GM21447 (cell line): ENCODE measurements around the gene TAS2R41.

Source experiments
- ATAC-seq: cut with Tn5 transposase; IDR thresholded peaks from one replicate; pipeline ENCODE4 v1.9.1; 2021; ENCODE audit not compliant: unreplicated experiment

The TAS2R41 gene

DNA sequence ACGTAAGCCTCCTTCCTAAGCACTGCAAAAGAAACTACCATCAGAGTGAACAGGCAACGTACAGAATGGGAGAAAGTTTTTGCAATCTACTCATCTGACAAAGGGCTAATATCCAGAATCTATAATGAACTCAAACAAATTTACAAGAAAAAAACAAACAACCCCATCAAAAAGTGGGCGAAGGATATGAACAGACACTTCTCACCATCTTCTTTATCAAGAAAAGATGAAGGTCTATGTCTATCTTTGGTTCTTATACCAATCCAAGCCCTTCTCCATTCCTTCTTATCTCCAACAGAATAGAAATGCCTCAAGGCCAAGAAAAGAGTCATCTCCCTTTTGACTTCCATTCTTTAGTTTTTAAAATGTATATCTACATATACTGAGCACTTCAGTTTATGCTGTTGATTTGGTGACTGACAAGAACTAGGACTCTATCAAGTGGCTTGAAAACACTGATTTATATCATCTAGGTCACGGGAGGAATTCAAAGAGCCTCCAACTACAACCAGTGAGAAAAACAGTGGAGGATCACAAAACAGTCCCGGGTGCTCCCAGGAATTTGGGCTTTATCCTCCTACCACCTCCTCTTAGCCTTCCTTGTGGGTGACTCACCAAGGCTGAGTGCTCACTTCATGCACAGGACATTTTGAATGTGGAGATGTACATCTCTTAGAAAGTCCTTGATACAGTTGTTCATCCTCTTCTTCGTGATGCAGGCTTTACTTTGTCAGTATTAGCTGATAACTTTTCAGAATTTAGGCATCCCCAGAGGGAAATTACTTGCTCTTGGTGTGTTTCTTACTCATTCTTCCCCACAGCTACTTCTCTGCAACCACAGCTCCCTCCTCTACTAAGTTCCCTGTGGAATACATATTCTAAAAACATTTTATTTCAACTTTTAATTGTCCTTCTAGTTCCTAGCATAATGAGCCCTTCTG is 15.4 kb downstream of the TAS2R41 start:
- no peak for ATAC-seq

DNA sequence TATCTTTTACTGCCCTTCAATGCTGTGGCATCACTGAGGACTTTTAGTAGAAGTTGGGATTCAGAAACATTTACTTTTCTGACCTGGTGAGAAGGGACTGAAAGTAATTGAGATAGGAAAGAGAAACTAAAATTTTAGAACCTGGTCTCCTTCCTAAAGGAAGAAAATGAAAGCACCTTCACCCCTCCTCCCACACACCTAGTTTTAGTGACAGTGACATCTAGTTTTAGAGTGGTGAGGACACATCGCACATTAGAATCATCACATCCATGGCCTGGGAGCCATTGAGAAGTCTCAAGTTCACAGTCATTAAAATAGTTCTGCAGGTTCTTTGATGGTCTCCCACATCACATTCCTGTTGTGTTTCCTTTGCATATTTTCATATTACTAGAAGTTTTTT is 16.1 kb downstream of the TAS2R41 start:
- ATAC-seq: no peak

DNA sequence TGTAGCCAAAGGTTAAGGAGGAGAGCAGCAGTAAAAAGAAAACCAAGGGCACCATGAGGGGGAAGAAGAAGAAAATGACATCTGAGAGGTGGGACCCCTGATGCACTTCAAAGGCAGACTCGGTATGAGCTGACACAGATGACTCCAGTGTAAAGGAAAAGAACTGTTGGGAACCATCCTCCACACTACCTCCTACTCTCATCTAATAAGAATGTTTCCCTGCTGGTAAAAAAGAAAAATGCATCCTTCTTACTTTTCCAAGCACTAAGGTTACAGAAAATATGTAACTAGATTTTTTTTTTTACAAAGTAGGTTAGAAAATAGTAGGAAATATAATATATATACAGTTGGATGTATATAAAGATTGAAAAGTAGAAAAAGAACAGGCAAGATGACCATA is 16.9 kb downstream of the TAS2R41 start:
- no peak for ATAC-seq

DNA sequence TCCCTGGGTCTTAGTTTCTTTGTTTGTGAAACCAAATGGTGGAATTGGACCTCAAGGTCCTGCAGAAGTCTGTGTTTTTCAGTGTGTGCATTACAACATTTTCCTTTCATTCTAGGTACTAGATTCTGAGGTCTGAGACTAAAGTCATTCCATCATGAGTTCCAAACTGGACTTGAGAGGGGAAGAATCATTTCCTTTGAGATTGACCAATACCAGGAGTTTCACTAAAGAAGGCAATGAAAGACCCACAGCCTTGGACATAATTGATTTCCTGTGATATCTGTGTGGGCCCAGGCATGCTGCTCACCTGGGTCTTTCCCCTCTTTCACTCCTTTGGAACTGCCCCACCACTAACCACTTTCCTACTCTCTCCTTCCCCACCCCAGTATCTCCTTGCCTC is 18.2 kb downstream of the TAS2R41 start:
- ATAC-seq: no peak

DNA sequence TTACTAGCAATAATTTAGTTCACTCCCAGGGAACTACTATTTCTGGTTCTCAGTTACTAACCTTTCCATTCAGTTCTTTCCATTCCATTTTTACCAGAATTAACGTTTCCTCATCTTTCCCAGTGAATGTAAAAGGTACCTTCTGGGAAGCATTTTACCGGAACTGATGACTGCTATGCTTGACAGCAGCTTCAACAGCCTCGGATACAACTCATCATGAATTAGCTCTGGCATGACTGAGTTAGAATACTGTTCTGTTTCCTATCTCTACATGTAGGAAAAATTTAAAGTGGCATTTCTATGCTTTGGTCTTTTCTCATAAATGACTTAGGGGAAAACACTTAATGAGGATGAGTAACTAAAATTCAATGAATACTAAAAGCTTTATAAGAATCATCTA is 18.6 kb downstream of the TAS2R41 start:
- no peak for ATAC-seq

DNA sequence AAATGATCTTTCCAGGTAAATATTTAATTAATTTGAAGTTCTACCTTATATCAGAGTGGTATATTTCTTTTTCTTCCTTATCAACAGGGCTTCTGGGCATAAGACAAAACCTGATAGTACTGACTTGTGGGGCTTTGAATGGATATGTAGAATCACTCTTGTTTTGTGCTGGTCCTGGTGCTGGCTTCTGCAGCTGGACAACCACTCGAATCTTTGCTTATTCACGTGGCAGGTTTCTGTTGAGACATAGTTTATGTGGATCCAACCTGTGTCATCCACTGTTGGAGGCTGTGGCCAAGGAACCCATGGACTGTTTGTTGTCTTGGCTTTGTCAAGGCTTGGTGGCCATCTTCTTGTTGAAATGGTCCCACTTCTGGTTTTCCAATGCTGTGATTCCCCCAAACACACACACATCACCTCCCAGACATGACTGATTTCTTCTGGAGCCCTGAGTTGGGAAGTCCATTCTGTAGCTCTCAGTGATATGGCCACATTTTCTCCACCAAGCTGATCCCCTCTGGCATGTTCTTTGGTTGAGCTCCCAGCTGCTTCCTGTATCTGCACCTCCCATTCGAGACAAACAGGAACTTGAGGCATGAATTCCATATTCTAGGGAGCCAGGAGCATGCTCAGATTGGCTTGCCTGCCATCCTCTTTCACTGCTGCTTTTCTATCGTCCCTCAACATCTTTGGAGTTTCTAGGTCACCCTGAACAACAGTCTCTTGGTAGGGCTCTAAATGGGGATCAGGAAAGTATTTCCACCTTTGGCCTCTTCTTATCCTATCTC is 19.5 kb downstream of the TAS2R41 start:
- ATAC-seq: no peak

DNA sequence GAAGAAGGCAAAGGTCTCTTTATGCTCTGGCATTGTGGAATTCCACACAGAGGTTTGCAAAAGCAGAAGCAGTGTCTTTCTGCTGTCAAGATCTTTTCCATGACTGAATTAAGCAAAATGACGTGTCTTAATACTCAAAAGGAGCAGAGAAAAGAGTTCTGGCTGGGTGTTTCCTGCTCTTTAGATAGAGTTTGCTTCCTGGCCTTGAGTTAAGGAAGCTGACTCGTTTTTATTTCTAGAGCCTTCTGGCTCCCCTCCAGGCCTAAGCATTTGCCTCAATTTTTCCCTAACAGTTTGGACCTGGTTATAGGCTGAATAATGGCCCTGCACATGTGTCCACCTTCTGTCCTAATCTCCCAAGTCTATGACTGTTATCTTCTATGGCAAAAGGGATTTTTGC is 21.6 kb downstream of the TAS2R41 start:
- no peak for ATAC-seq

DNA sequence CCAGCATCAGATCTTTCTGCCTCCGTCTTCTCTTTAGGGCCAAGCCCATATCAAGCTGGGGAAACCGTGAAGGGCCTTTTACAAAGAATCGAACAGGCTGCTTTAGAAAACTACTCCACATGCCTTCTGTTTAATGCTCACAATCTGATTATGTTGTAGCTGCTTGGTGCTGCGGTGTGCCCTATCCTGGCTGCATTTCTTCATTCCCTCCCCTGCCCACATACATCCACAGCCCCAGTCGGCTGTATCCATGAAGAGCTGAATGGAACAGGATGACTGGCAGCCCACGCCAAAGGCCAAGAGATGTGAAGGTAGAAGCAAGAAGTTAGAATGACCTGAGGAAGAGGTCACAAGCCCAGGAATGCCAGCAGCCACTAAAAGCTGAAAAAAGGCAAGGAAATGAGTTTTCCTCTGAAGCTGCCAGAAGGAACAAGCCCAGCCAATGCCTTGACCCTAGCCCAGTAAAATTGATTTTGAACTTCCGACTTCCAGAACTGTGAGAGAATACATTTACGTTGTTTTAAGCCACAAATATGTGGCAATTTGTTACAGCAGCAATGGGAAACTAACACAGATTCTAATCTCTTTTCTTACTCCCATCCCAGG is 22.2 kb downstream of the TAS2R41 start:
- ATAC-seq: no peak

DNA sequence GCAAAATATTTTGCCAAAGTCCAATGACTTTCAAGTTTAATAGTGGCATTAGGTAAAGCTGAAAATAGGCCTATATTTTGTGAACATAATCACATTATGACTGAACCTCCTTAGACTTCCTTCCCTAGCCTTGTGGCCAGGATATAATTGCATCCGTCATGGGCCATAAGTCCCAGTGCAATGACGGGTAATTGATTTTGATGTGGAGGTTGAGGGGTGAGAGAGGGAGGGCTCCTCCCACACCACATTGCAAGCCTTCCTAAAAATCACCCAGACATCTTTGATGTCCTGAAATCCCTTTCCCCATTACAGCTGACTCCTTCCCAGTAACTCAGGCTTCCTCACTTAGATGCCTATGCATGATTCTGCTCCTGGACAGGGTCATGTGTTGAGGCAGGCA is 25.6 kb downstream of the TAS2R41 start:
- no peak for ATAC-seq

DNA sequence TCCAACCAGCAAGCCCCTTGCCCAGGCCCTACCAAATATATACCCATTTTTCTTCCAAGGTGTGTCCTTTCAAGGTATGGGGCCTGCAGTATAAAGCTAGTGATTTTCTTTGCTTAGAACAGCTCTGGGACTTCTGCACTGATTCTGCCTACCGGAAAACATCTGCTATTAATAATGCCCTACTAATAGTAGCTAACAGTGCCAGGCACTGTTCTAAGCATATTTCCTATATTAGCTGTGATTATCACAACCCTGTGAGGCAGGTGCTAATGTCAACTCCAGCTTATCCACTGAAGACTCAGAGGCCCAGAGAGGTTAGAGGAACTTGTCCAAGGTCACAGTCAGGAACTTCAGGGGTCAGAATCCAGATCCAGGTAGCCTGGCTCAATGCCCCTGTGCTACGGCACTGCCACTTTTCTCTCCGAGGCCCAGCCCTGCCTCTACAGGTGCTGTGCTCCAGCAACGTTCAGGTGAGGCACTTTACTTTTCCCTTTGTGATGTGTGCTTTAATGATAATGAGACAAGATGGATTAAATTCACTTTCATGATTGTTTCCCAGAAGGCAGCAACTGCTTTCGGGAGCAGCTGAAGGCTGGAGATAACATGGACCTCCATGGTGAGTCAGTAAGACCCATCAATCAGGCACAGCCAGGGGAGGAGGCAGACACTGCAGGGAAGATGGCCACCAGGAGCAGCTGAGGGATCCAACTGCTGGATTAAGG is 26.7 kb downstream of the TAS2R41 start:
- ATAC-seq: no peak

DNA sequence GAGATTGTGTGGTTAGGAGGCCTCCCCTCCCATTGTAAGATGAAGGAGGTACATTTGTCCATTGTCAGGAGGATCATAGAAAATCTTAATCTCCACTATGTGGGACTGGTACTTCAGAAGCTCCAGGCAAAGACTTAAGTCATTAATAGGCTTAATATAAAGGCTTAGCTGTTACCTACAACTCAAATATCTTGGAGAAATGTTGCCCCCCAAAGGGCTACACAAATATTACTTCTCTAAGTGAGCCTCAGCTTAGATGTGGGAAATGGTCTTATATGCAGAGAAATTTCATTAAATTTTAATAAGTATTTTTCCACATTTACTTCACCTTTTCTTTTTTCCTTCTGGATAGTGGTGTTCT is 27.2 kb downstream of the TAS2R41 start:
- ATAC-seq: no peak

DNA sequence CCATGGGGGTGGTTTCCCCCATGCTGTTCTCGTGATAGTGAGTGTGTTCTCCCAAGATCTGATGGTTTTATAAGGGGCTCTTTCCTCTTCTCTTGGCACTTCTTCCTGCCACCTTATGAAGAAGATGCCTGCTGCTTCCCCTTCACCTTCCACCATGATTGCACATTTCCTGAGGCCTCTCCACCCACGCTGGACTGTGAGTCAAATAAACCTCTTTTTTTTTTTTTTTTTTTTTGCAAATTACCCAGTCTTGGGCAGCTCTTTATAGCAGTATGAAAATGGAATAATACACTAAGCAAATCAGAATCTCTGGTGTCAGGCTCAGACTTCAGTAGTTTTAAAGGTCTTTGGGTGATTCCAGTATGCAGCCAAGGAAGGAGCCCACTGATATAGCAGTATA is 28.2 kb downstream of the TAS2R41 start:
- no peak for ATAC-seq

DNA sequence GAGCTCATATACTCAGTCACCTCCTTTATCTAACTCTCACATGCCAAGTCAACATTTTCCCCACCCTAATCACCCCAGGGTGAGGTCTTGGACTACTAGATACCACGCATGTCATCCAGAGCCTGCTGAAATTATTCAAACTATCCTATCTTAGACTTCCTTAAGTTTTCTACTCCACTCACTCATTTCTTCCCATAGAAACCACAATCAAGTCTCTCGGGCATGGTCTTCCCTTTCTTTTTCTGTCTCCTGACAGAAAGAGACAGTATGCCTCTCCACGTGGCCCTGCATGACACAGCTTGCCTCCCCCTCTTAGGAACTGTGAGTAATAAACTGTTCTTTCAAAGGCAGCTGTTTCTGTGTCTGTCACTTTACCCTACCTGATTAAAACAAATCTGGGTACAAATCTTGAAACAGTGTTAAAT is 29.4 kb downstream of the TAS2R41 start:
- no peak for ATAC-seq

DNA sequence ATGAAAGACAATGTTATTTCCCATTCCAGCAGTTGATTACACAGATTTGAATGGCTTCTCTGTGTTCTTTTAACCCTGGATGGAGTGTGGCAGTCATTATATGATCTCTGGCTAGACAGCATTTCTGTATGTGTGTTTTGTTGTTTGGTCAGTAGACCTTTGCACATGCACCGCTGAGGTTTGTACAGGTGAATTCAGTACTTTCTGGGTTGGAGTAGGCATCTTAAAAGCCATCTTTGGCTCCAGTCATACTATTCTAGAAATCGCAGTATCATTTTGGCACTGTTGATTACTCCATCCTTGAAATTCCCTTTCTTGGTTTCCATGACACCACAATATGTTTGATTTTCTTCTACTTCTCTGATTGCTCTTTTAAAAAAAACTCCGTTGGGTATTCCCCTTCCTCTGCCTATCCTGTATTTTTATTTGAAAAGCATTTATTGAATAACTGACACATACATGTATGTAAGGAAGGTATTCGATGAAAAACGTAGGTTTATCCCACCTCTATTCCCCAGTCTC is 29.9 kb downstream of the TAS2R41 start:
- no peak for ATAC-seq

DNA sequence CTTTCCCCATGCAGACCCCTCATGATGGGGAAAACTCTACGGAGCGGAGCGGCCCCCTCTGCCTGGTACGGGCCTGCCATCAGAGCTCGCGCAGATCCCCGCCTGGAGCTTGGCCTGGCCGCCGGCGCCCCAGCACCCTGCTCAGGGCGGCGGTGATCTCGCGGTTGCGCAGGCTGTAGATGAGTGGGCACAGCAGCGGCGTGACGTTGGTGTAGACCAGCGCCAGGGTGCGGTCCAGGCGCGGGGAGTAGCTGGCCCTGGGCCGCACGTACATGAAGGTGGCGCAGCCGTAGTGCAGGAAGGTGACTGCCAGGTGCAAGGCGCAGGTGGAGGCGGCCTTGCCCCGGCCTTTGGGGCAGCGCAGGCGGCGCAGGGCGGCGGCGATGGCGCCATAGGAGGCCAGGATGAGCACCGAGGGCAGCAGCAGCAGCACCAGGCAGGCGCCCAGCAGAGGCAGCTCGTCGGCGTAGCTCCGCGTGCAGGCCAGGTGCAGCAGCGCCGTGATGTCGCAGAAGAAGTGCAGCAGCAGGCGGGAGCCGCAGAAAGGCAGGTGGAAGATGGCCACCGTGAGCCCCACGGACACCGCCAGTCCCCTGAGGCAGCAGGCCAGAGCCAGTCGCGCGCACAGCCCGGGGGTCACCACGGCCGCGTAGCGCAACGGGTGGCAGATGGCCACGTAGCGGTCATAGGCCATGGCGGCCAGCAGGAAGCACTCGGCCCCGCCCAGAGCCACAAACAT is 33.4 kb downstream of the TAS2R41 start:
- ATAC-seq: no peak

DNA sequence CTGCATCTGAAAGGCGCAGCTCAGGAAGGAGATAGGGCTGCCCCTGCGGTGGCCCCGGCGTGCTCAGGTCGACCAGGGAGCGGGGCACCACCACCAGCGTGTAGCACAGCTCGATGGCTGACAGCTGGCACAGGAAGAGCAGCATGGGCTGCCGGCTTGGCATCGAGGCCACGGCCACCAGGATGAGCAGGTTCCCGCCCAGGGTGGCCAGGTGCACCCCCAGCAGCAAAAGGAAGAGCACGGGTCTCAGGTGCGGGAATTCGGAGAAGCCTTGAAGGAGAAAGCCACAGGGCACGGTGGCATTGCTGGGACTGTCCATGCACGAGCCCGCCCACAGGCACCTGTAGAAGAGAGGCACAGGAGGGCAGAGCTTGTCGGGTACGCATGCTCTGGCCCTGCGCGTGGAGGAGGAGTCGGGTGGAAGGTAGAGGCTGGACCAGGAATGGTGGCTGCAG is 33.9 kb downstream of the TAS2R41 start:
- ATAC-seq: no peak

DNA sequence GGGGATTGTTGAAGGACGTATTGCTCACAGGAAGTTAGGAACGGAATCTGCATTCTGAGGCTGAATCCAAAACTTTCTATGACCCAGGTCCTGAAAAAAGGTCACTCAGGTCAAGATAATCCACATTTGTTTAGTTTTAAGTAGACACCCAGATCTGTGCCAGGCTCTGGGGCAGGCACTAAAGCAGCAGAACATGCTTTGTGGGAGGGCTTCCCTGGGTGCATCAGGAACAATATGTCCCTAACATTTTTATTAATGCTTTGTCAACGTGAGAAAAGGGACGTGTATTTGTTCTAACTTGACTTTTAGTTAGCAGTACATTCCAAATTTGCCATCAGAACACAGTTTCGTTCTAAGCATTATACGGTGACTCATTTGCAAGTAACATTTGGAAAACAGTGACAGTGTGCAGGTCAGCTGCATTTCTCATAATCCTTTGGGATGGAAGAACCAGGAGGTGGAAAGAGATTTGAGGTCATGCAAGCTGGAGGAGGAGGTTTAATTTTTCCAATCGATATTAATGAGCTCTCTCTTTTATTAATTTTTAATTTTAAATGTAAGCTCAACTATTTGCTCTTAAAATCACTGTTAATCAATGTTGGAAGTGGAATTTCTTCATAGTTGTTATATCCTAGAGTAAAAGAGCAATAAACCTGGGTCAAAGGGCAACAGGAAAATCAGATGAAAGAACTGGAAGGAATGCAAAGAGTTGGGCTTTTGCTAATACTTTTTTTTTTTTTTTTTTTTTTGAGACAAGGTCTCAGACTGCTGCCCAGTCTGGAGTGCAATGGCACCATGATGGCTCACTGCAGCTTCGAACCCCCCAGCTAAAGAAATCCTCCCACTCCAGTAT is 35.0 kb downstream of the TAS2R41 start:
- no peak for ATAC-seq

DNA sequence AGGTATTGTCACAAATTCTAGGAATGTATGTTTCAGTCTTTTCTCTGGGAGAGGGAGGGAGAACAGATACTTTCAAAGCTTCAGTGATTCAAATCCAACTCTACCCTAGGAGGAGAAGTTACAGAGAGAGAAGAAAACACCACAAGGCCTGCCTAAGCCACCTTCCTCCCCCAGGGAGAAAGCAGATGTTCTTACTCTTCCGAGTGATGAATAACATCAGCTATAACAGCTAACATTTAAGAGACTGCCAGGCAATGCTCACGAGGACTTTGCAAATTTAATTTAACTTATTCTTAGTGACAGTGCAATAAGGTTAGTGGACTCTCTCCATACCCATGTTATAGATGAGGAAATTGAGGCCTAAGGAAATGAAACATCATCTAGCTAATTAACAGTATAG is 36.8 kb downstream of the TAS2R41 start:
- ATAC-seq: no peak
